CD8-positive, alpha-beta memory T cell (primary cell): ENCODE results near the gene LPP. TPM values are rescaled to one million over a fixed set of nuclear protein-coding genes. Genes with fewer than 3 reads are reported as not detected.

Source experiments
- CTCF ChIA-PET: fragments of 350-600 bp; sonication (Branson Sonifier 250); formaldehyde crosslinking; loops from one replicate; lab custom pipeline; 2021; ENCODE audit warnings: antibody characterized with exemption; lab: Charles Lee
- POLR2A ChIA-PET: fragments of 350-600 bp; sonication (Branson Sonifier 250); formaldehyde crosslinking; loops from one replicate; lab custom pipeline; 2021; ENCODE audit warnings: antibody characterized with exemption; lab: Charles Lee
- DNase-seq, 5 donors: peaks; one replicate each; pipeline versions ENCODE4 v3.0.0 to v3.0.0-alpha.2; 2020 to 2022; ENCODE audit warnings: mixed read lengths in 1 of 5
- H3K27ac ChIP-seq: one replicate; pipeline ENCODE4 v1.7.0; 2013; ENCODE audit warnings: low read depth, mild to moderate bottlenecking, low read length, moderate library complexity
- H3K27me3 ChIP-seq: 2 replicates; pipeline ENCODE4 v1.7.0; 2013; ENCODE audit warnings: low read length, mild to moderate bottlenecking; ENCODE audit not compliant: insufficient read depth, poor library complexity, severe bottlenecking
- H3K36me3 ChIP-seq: 2 replicates; pipeline ENCODE4 v1.7.0; 2013; ENCODE audit warnings: mild to moderate bottlenecking, low read length, moderate library complexity; ENCODE audit not compliant: insufficient read depth
- H3K4me1 ChIP-seq: 2 replicates; pipeline ENCODE4 v1.7.0; 2013; ENCODE audit warnings: mild to moderate bottlenecking, low read length, moderate library complexity; ENCODE audit not compliant: insufficient read depth
- H3K4me3 ChIP-seq: 2 replicates; pipeline ENCODE4 v1.7.0; 2013; ENCODE audit warnings: mild to moderate bottlenecking, low read length
- H3K9me3 ChIP-seq: 2 replicates; pipeline ENCODE4 v1.7.0; 2013; ENCODE audit warnings: mild to moderate bottlenecking, low read length
- H3K27ac Mint-ChIP-seq, 8 donors: one replicate each; pipeline ENCODE4 v1.8.0; 2020 to 2021; ENCODE audit warnings: mixed read lengths in 8 of 8, mild to moderate bottlenecking in 6 of 8, inconsistent platforms in 3 of 8, moderate library complexity in 3 of 8
- H3K27me3 Mint-ChIP-seq, 2 donors: one replicate each; pipeline ENCODE4 v1.8.0; 2020 to 2021; ENCODE audit warnings: mixed read lengths in 2 of 2, mild to moderate bottlenecking in 1 of 2, moderate library complexity in 1 of 2
- H3K36me3 Mint-ChIP-seq, 3 donors: one replicate each; pipeline ENCODE4 v1.8.0; 2020 to 2021; ENCODE audit warnings: mixed read lengths in 3 of 3, inconsistent platforms in 1 of 3, mild to moderate bottlenecking in 1 of 3
- H3K4me1 Mint-ChIP-seq, 3 donors: one replicate each; pipeline ENCODE4 v1.8.0; 2020 to 2021; ENCODE audit warnings: mixed read lengths in 3 of 3, inconsistent platforms in 1 of 3, mild to moderate bottlenecking in 1 of 3
- H3K4me3 Mint-ChIP-seq, 7 donors: one replicate each; pipeline ENCODE4 v1.8.0; 2020 to 2021; ENCODE audit warnings: mixed read lengths in 7 of 7, mild to moderate bottlenecking in 6 of 7, moderate library complexity in 4 of 7, inconsistent platforms in 2 of 7
- H3K9me3 Mint-ChIP-seq, 5 donors: one replicate each; pipeline ENCODE4 v1.8.0; 2020 to 2022; ENCODE audit warnings: mixed read lengths in 5 of 5, mild to moderate bottlenecking in 3 of 5, moderate library complexity in 2 of 5, inconsistent platforms in 1 of 5
- polyA plus RNA-seq: library from polyadenylated mRNA; unstranded; fragments of 300-500 nt; fragmentation: Illumina TruSeq; gene quantifications from one replicate; pipeline ENCODE4 v1.2.3, GENCODE V29; 2021
- total RNA-seq, 2 experiments: library from RNA; stranded (reverse); gene quantifications; one replicate each; pipeline ENCODE4 v1.2.3, GENCODE V29; 2021

Gene LPP
- total and polyA plus RNA-seq, 3 experiments from 2014 or later: 13.4 to 23.5 (median 18.0) TPM

GRCh38 chr3:188844096-188844495 is 690.1 kb downstream of the LPP start:
- H3K27me3 ChIP-seq: no peaks in the 10 kb centered on the region
- no peak overlapping the region for H3K4me3 Mint-ChIP-seq
- H3K4me1 Mint-ChIP-seq: no peaks in the 10 kb centered on the region
- no peak overlapping the region for H3K27ac ChIP-seq
- DNase-seq: no peak
- no peak overlapping the region for H3K27ac Mint-ChIP-seq
- no peaks in the 10 kb centered on the region for H3K36me3 ChIP-seq
- ChIA-PET CTCF (no interaction called here), POLR2A (no interaction called here)
- H3K27me3 Mint-ChIP-seq: no peaks in the 10 kb centered on the region
- no peaks in the 10 kb centered on the region for H3K4me1 ChIP-seq
- no peaks in the 10 kb centered on the region for H3K9me3 Mint-ChIP-seq
- H3K9me3 ChIP-seq: no peaks in the 10 kb centered on the region
- H3K4me3 ChIP-seq: no peak overlapping the region
- H3K36me3 Mint-ChIP-seq: peaks cover 0 to 6% (median 0%) of the 10 kb centered on the region in 3 donors

- CTCF ChIA-PET: no interaction called here
- H3K36me3 Mint-ChIP-seq: peaks cover 0 to 6% (median 0%) of the 10 kb centered on the region in 3 donors
- H3K9me3 Mint-ChIP-seq: no peaks in the 10 kb centered on the region
- H3K4me1 Mint-ChIP-seq: no peaks in the 10 kb centered on the region
- no peak overlapping the region for H3K27ac Mint-ChIP-seq
- no peak overlapping the region for H3K4me3 Mint-ChIP-seq
- no peak overlapping the region for H3K4me3 ChIP-seq
- POLR2A ChIA-PET: no interaction called here
- H3K36me3 ChIP-seq: no peaks in the 10 kb centered on the region
- H3K27me3 Mint-ChIP-seq: no peaks in the 10 kb centered on the region
- no peak for DNase-seq
- no peaks in the 10 kb centered on the region for H3K9me3 ChIP-seq
- H3K4me1 ChIP-seq: no peaks in the 10 kb centered on the region
- H3K27ac ChIP-seq: no peak overlapping the region
- no peaks in the 10 kb centered on the region for H3K27me3 ChIP-seq
Observed at GRCh38 chr3:188845514-188845913, 691.6 kb downstream of the LPP start.

GRCh38 chr3:188848947-188849346 is 695.0 kb downstream of the LPP start:
- CTCF ChIA-PET: no interaction called here
- Histone ChIP-seq H3K27ac (no peak overlapping the region), H3K4me1 (no peaks in the 10 kb centered on the region), H3K27me3 (no peaks in the 10 kb centered on the region), H3K36me3 (no peaks in the 10 kb centered on the region), H3K4me3 (no peak overlapping the region), H3K9me3 (no peaks in the 10 kb centered on the region)
- no peaks in the 10 kb centered on the region for H3K4me1 Mint-ChIP-seq
- no peaks in the 10 kb centered on the region for H3K9me3 Mint-ChIP-seq
- no peak for DNase-seq
- peaks cover 0 to 9% (median 0%) of the 10 kb centered on the region in 3 donors for H3K36me3 Mint-ChIP-seq
- H3K4me3 Mint-ChIP-seq: no peak overlapping the region
- POLR2A ChIA-PET: no interaction called here
- H3K27ac Mint-ChIP-seq: no peak overlapping the region
- H3K27me3 Mint-ChIP-seq: no peaks in the 10 kb centered on the region

GRCh38 chr3:188853856-188854771 is 700.2 kb downstream of the LPP start:
- Mint-ChIP-seq H3K4me1 (no peaks in the 10 kb centered on the region), H3K27ac (no peak overlapping the region), H3K27me3 (no peaks in the 10 kb centered on the region), H3K4me3 (no peak overlapping the region), H3K9me3 (no peaks in the 10 kb centered on the region), H3K36me3 (peaks cover 0 to 3% (median 0%) of the 10 kb centered on the region in 3 donors)
- Histone ChIP-seq H3K4me1 (no peaks in the 10 kb centered on the region), H3K27ac (no peak overlapping the region), H3K27me3 (no peaks in the 10 kb centered on the region), H3K36me3 (no peaks in the 10 kb centered on the region), H3K4me3 (no peak overlapping the region), H3K9me3 (no peaks in the 10 kb centered on the region)
- no peak for DNase-seq
- CTCF ChIA-PET: no interaction called here
- POLR2A ChIA-PET: no interaction called here

- no peak overlapping the region for H3K4me3 ChIP-seq
- H3K4me3 Mint-ChIP-seq: no peak overlapping the region
- H3K9me3 Mint-ChIP-seq: no peaks in the 10 kb centered on the region
- no peaks in the 10 kb centered on the region for H3K4me1 Mint-ChIP-seq
- peaks cover 0 to 3% (median 0%) of the 10 kb centered on the region in 3 donors for H3K36me3 Mint-ChIP-seq
- no peak overlapping the region for H3K27ac Mint-ChIP-seq
- H3K27ac ChIP-seq: no peak overlapping the region
- ChIA-PET CTCF (no interaction called here), POLR2A (no interaction called here)
- no peaks in the 10 kb centered on the region for H3K27me3 ChIP-seq
- H3K27me3 Mint-ChIP-seq: no peaks in the 10 kb centered on the region
- DNase-seq: no peak
- no peaks in the 10 kb centered on the region for H3K4me1 ChIP-seq
- H3K36me3 ChIP-seq: no peaks in the 10 kb centered on the region
- H3K9me3 ChIP-seq: no peaks in the 10 kb centered on the region
Observed at GRCh38 chr3:188854772-188855149, 700.8 kb downstream of the LPP start.

- Histone ChIP-seq H3K36me3 (no peaks in the 10 kb centered on the region), H3K4me1 (no peaks in the 10 kb centered on the region), H3K4me3 (no peak overlapping the region), H3K27me3 (no peaks in the 10 kb centered on the region), H3K27ac (no peak overlapping the region), H3K9me3 (no peaks in the 10 kb centered on the region)
- POLR2A ChIA-PET: no interaction called here
- CTCF ChIA-PET: no interaction called here
- Mint-ChIP-seq H3K27me3 (no peaks in the 10 kb centered on the region), H3K4me1 (no peaks in the 10 kb centered on the region), H3K9me3 (no peaks in the 10 kb centered on the region), H3K27ac (no peak overlapping the region), H3K36me3 (peaks cover 0 to 2% (median 0%) of the 10 kb centered on the region in 3 donors), H3K4me3 (no peak overlapping the region)
- DNase-seq: no peak
Observed at GRCh38 chr3:188855675-188856074, 701.7 kb downstream of the LPP start.

- H3K9me3 Mint-ChIP-seq: no peaks in the 10 kb centered on the region
Observed at GRCh38 chr3:188860147-188860546, 706.2 kb downstream of the LPP start.

GRCh38 chr3:188861842-188862744 is 708.1 kb downstream of the LPP start:
- no peak overlapping the region for H3K4me3 ChIP-seq
- no peaks in the 10 kb centered on the region for H3K36me3 ChIP-seq
- no peaks in the 10 kb centered on the region for H3K9me3 ChIP-seq
- Mint-ChIP-seq H3K36me3 (peaks cover 0 to 12% (median 12%) of the 10 kb centered on the region in 3 donors), H3K27me3 (no peaks in the 10 kb centered on the region), H3K4me1 (no peaks in the 10 kb centered on the region), H3K9me3 (no peaks in the 10 kb centered on the region), H3K4me3 (no peak overlapping the region), H3K27ac (peak overlapping the region in 1 of 8 donors; percentile 17)
- DNase-seq: no peak
- ChIA-PET CTCF (no interaction called here), POLR2A (interaction anchor here (0.6 kb wide), 1 partner anchor 277 kb away, joined by 3 read pairs; no protein-coding TSS in a partner anchor)
- H3K4me1 ChIP-seq: no peaks in the 10 kb centered on the region
- H3K27ac ChIP-seq: no peak overlapping the region
- H3K27me3 ChIP-seq: no peaks in the 10 kb centered on the region

More at GRCh38 chr3:188860147-188860546, 706.2 kb downstream of the LPP start:
- H3K4me1 ChIP-seq: no peaks in the 10 kb centered on the region
- no peak overlapping the region for H3K27ac ChIP-seq
- CTCF ChIA-PET: no interaction called here
- no peaks in the 10 kb centered on the region for H3K36me3 ChIP-seq
- Mint-ChIP-seq H3K36me3 (no peaks in the 10 kb centered on the region), H3K27me3 (no peaks in the 10 kb centered on the region), H3K27ac (no peak overlapping the region), H3K4me1 (no peaks in the 10 kb centered on the region), H3K4me3 (no peak overlapping the region)
- POLR2A ChIA-PET: no interaction called here
- H3K4me3 ChIP-seq: no peak overlapping the region
- no peak for DNase-seq
- H3K9me3 ChIP-seq: no peaks in the 10 kb centered on the region
- H3K27me3 ChIP-seq: no peaks in the 10 kb centered on the region
